Measurements from ENCODE around the gene USHBP1.
"Not testable (repeated sequence)": the region's sequence is repeated elsewhere in the genome, so short reads cannot be mapped to it uniquely, and the experiment has no call there.

Gene USHBP1

DNA sequence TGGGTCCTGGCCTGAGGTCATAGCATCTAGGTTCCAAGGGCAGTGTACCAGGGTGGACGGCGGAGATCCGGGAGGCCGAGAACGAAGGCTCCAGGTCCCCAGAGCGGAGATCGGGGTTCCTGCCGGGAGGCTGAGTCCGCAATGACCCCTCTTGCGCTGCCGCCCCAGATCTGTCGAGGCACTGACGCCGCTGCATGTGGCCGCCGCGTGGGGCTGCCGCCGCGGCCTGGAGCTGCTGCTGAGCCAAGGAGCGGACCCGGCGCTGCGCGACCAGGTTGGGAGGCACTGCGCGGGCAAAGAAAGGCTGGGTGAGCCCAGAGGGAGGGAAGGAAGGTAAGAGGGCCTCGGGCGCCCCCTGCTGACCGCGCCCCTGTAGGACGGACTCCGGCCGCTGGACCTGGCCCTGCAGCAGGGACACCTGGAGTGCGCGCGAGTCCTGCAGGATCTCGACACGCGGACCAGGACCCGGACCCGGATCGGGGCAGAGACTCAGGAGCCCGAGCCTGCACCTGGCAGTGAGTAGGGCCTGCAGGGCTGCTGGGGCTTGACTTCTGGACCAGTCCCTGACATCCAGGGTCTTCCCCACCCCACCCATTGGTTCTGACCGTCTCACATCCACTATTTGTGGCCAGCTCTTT lies 18.1 kb upstream of the USHBP1 start:
- DNase-seq (ENCODE audit: low read depth), result peak; percentile 93
- TF ChIP-seq MYC (IDR thresholded peaks at IDR 0.05; ENCODE audit: low read depth, low read length) (peak; percentile 63; the same call in 1 of the 2 replicates), POLR2A (IDR thresholded peaks at IDR 0.05; ENCODE audit: extremely low read depth, insufficient read length) (peak; percentile 48), CTCF (IDR thresholded peaks at IDR 0.05; ENCODE audit: low read depth, low read length) (peak; percentile 69), MAX (IDR thresholded peaks at IDR 0.05; ENCODE audit: low read depth, low read length) (peak; percentile 81)
- peak overlapping the region; percentile 90 for H3K4me3 ChIP-seq (ENCODE audit: low read depth, low read length)

- TF ChIP-seq MAX (IDR thresholded peaks at IDR 0.05; ENCODE audit: low read depth, low read length) (peak; percentile 90), MYC (IDR thresholded peaks at IDR 0.05; ENCODE audit: low read depth, low read length) (peak; percentile 94), POLR2A (IDR thresholded peaks at IDR 0.05; ENCODE audit: extremely low read depth, insufficient read length) (peak; percentile 55), CTCF (IDR thresholded peaks at IDR 0.05; ENCODE audit: low read depth, low read length) (no peak)
- peak within 1 kb of the TSS; percentile 90 for H3K4me3 ChIP-seq (ENCODE audit: low read depth, low read length)
- peak; percentile 89 for DNase-seq (ENCODE audit: low read depth)
These were observed 17.1 kb upstream of the USHBP1 start, which contains the start of gene ANKLE1 for GRCh38 chr19:17281391-17282304. Gene ANKLE1, plus strand, starts transcription at chr19:17281901. Its CDS starts 20 bp downstream, at chr19:17281921.

GRCh38 chr19:17279436-17279835 lies 14.9 kb upstream of the USHBP1 start:
- no peak overlapping the region for H3K4me3 ChIP-seq (ENCODE audit: low read depth, low read length)
- TF ChIP-seq POLR2A (IDR thresholded peaks at IDR 0.05; ENCODE audit: extremely low read depth, insufficient read length) (no peak), MAX (IDR thresholded peaks at IDR 0.05; ENCODE audit: low read depth, low read length) (no peak), CTCF (IDR thresholded peaks at IDR 0.05; ENCODE audit: low read depth, low read length) (no peak), MYC (IDR thresholded peaks at IDR 0.05; ENCODE audit: low read depth, low read length) (no peak)
- DNase-seq (ENCODE audit: low read depth), result no peak

DNA sequence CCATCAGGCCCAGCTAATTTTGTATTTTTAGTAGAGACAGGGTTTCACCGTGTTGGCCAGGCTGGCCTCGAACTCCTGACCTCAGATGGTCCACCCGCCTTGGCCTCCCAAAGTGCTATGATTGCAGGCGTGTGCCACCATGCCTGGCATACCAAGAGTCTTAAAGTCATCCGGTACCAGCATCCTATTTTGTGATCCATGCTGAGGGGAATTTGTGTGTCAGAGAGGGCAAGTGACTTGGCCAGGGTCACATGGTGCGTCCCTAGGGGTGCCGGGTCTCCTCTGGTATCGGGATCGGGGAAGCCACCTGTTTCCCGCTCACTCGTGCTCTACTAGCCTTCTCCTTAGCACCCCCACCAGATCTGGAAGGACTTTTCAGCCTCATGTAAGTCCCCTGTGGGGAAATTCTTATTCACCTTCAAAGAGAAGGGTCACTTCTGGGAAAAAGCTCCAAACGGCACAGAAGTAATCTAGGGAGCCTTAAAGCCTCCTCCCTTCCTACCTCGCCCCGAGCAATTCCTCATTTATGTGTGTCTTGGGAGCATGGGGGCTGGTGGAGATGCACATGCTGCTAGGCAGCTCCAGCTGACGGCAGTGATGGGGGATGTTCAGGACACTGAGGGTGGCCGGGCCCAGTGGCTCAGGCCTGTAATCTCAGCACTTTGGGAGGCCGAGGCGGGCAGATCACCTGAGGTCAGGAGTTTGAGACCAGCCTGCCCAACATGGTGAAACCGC lies 11.1 kb upstream of the USHBP1 start:
- DNase-seq (ENCODE audit: low read depth), result no peak
- TF ChIP-seq MYC (IDR thresholded peaks at IDR 0.05; ENCODE audit: low read depth, low read length) (no peak), MAX (IDR thresholded peaks at IDR 0.05; ENCODE audit: low read depth, low read length) (no peak), CTCF (IDR thresholded peaks at IDR 0.05; ENCODE audit: low read depth, low read length) (no peak), POLR2A (IDR thresholded peaks at IDR 0.05; ENCODE audit: extremely low read depth, insufficient read length) (no peak)

GRCh38 chr19:17274892-17275291 lies 10.3 kb upstream of the USHBP1 start:
- DNase-seq (ENCODE audit: low read depth); H3K4me3 ChIP-seq (ENCODE audit: low read depth, low read length): not testable (repeated sequence)

More for the DNA sequence above, 11.1 kb upstream of the USHBP1 start:
- no peak overlapping the region for H3K4me3 ChIP-seq (ENCODE audit: low read depth, low read length)

Measured in NB4 (cell line).